Gastrocnemius medialis (tissue), 4 donors: ENCODE data around the gene SLC12A2.

Experiments
- CTCF ChIP-seq, 5 experiments: fragments of 450-650 bp in 3 of 5; fragments of 200-600 bp in 2 of 5; sonication (generic) in 2 of 5; IDR thresholded peaks in 4 of 5; conservative IDR thresholded peaks in 1 of 5; 1 replicate in 4 of 5; 2 replicates in 1 of 5; pipeline ENCODE4 v1.5.1; 2016 to 2019; ENCODE audit warnings: antibody characterized with exemption in 5 of 5, mild to moderate bottlenecking in 3 of 5, moderate library complexity in 3 of 5
- POLR2A ChIP-seq, 2 donors: fragments of 450-650 bp; IDR thresholded peaks; one replicate each; pipeline ENCODE4 v1.6.1; 2017; ENCODE audit warnings: antibody characterized with exemption in 2 of 2, mild to moderate bottlenecking in 2 of 2, moderate library complexity in 2 of 2

GRCh38 chr5:128123936-128124335, 40.4 kb downstream of the SLC12A2 start:
- TF ChIP-seq CTCF (IDR thresholded peaks at IDR 0.05 in 4 of 5, conservative IDR thresholded peaks at IDR 0.05 in 1 of 5) (no peak), POLR2A (IDR thresholded peaks at IDR 0.05) (no peak)
